Vagina (tissue), 2 donors: ENCODE data around the gene TDRD5. TPM values are rescaled to one million over a fixed set of nuclear protein-coding genes. Genes with fewer than 3 reads are reported as not detected.

ENCODE experiments used
- DNase-seq, 2 donors: peaks; one replicate each; pipeline ENCODE4 v3.0.0-alpha.2; 2017; ENCODE audit errors: extremely low spot score in 2 of 2
- H3K27ac ChIP-seq: fragments of 200-600 bp; sonication (generic); one replicate; pipeline ENCODE4 v1.5.1; 2019
- H3K27me3 ChIP-seq: fragments of 200-600 bp; sonication (generic); one replicate; pipeline ENCODE4 v1.5.1; 2019
- H3K36me3 ChIP-seq, 2 donors: fragments of 200-600 bp; sonication (generic); one replicate each; pipeline ENCODE4 v1.5.1; 2017 to 2019
- H3K4me1 ChIP-seq: fragments of 200-600 bp; sonication (generic); one replicate; pipeline ENCODE4 v1.5.1; 2019
- H3K4me3 ChIP-seq, 2 donors: fragments of 200-600 bp; sonication (generic); 1 replicate in 1 of 2; 2 replicates in 1 of 2; pipeline ENCODE4 v1.5.1; 2016 to 2019
- H3K9me3 ChIP-seq: fragments of 200-600 bp; sonication (generic); one replicate; pipeline ENCODE4 v1.5.1; 2019
- POLR2A ChIP-seq, 2 donors: fragments of 450-650 bp; IDR thresholded peaks; one replicate each; pipeline ENCODE4 v1.6.1; 2017; ENCODE audit warnings: antibody characterized with exemption in 2 of 2, mild to moderate bottlenecking in 2 of 2, moderate library complexity in 2 of 2
- POLR2AphosphoS5 ChIP-seq, 2 donors: sonication (generic); formaldehyde crosslinking; IDR thresholded peaks; one replicate each; pipeline ENCODE4 v1.9.0; 2017; ENCODE audit warnings: antibody characterized with exemption in 2 of 2, mild to moderate bottlenecking in 2 of 2, low read depth in 1 of 2; ENCODE audit not compliant: insufficient read depth in 1 of 2
- intact Hi-C: fragments of 100-400 bp; cut with DNase I; formaldehyde crosslinking; loops from one replicate; pipeline ENCODE4 v1.15.1; 2023
- total RNA-seq: library from RNA; depleted of rRNA; stranded (reverse); fragments of >200 nt; gene quantifications from one replicate; pipeline ENCODE4 v1.2.3, GENCODE V29; 2016
- TF ChIP-seq, protein P1 (sequence below), 3 experiments: fragments of 450-650 bp in 2 of 3; fragments of 200-600 bp in 1 of 3; sonication (generic) in 1 of 3; IDR thresholded peaks; one replicate each; pipeline ENCODE4 v1.5.1; 2017 to 2019; ENCODE audit warnings: antibody characterized with exemption in 3 of 3, mild to moderate bottlenecking in 2 of 3, moderate library complexity in 2 of 3

TDRD5 gene
- total RNA-seq, 1 donor from 2014 or later: not detected

DNA sequence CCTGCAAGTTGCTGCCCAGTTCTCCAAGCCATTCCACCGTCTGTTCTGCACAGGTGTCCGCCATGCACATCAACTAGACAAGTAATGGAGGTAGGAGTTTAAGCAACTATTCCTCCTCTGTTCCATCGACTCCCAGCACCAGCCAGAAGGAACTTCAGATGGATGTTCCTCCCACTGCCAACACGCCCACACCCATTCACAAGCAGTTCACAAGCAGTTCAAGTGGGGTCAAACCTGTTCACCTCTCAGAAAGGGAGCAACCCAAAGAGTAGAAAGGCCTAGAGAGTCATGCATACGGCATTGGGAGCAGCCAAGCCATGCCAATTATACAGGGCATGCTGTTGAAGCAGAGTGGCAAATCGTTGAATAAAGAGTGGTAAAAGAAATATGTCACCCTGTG is 4.3 kb upstream of the TDRD5 start:
- peaks cover 12% of the 10 kb centered on the region for H3K4me1 ChIP-seq
- TF ChIP-seq POLR2A (IDR thresholded peaks at IDR 0.05) (no peak), POLR2AphosphoS5 (IDR thresholded peaks at IDR 0.05; ENCODE audit: insufficient read depth in 1 of 2, low read depth in 1 of 2) (no peak)
- TF ChIP-seq, protein P1, sequence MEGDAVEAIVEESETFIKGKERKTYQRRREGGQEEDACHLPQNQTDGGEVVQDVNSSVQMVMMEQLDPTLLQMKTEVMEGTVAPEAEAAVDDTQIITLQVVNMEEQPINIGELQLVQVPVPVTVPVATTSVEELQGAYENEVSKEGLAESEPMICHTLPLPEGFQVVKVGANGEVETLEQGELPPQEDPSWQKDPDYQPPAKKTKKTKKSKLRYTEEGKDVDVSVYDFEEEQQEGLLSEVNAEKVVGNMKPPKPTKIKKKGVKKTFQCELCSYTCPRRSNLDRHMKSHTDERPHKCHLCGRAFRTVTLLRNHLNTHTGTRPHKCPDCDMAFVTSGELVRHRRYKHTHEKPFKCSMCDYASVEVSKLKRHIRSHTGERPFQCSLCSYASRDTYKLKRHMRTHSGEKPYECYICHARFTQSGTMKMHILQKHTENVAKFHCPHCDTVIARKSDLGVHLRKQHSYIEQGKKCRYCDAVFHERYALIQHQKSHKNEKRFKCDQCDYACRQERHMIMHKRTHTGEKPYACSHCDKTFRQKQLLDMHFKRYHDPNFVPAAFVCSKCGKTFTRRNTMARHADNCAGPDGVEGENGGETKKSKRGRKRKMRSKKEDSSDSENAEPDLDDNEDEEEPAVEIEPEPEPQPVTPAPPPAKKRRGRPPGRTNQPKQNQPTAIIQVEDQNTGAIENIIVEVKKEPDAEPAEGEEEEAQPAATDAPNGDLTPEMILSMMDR (IDR thresholded peaks at IDR 0.05): no peak
- no peak overlapping the region for H3K4me3 ChIP-seq
- H3K27ac ChIP-seq: no peak overlapping the region
- no peaks in the 10 kb centered on the region for H3K36me3 ChIP-seq
- DNase-seq: no peak
- intact Hi-C loops: no loop called here
- no peaks in the 10 kb centered on the region for H3K9me3 ChIP-seq
- H3K27me3 ChIP-seq: no peaks in the 10 kb centered on the region

DNA sequence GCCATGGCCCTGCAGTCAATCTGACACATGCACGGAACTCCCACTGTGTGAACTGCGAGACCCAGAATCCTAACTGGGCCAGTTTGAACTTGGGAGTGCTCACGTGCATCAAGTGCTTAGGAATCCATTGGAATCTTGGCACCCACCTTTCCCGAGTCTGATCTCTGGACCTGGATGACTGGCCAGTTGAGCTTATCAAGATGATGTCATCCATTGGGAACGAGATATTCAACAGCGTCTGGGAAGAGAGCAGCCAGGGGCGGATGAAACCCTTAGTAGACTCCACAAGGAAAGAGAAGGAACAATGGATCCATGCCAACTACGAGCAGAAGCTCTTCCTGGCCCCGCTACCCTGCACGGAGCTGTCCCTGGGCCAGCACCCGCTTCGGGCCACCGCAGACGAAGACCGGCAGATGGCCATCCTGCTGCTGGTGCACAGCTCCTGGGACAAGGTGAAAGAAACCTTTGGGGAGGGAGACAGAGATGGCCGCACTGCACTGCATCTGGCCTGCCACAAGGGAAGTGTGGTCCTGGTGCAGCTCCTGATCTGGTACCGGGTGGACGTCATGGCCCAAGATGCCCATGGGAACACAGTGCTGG is 3.1 kb upstream of the TDRD5 start:
- no peak overlapping the region for H3K4me3 ChIP-seq
- intact Hi-C loops: no loop called here
- H3K36me3 ChIP-seq: no peaks in the 10 kb centered on the region
- no peaks in the 10 kb centered on the region for H3K9me3 ChIP-seq
- TF ChIP-seq POLR2AphosphoS5 (IDR thresholded peaks at IDR 0.05; ENCODE audit: insufficient read depth in 1 of 2, low read depth in 1 of 2) (no peak), POLR2A (IDR thresholded peaks at IDR 0.05) (no peak)
- TF ChIP-seq, protein P1 (IDR thresholded peaks at IDR 0.05): no peak
- no peak for DNase-seq
- H3K27ac ChIP-seq: no peak overlapping the region
- no peaks in the 10 kb centered on the region for H3K27me3 ChIP-seq
- H3K4me1 ChIP-seq: peaks cover 12% of the 10 kb centered on the region

DNA sequence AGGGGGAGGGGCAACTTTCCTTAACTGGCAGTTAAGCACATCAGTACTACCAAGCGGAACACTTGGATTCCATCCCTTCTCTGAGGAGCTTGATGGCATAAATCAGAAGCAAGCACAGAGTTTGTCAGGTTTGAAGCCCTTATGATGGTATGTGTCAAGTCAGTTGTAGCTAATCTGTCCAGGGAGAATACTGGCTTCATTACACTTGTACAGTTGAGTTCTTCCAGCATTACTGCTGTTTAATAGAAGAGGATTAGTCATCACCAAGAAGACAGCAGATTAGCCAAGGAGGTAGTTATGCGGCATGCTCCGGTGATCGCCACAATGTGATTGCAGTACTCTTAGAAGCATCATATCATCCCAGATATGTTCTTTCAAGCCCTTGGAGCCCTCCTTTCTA is 2.1 kb upstream of the TDRD5 start:
- Histone ChIP-seq H3K9me3 (no peaks in the 10 kb centered on the region), H3K4me3 (no peak overlapping the region), H3K27ac (no peak overlapping the region), H3K4me1 (peaks cover 12% of the 10 kb centered on the region), H3K27me3 (no peaks in the 10 kb centered on the region), H3K36me3 (no peaks in the 10 kb centered on the region)
- no peak for DNase-seq
- TF ChIP-seq, protein P1 (IDR thresholded peaks at IDR 0.05): no peak
- no peak for TF ChIP-seq POLR2A (IDR thresholded peaks at IDR 0.05)
- no peak for TF ChIP-seq POLR2AphosphoS5 (IDR thresholded peaks at IDR 0.05; ENCODE audit: insufficient read depth in 1 of 2, low read depth in 1 of 2)
- intact Hi-C loops: no loop called here

DNA sequence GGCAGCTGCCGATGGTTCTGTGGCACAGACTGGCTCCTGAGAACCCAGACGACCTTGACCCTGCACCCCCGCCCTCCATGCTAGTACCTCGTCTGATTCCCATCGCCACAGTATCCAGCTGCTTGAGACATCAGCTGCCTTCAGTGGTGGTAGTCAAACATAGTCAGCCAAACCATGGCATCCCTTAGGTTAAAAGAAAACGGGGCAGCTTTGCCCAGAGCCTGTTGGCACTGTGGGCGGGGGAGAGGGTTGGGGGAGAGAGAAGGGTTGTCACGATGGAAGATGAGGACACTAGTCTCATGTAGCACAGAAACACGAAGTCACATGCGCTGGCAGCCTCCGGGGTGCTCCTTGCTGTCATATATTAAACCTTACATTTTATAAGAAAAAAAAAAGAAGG is 961 bp upstream of the TDRD5 start:
- H3K4me1 ChIP-seq: peaks cover 12% of the 10 kb centered on the region
- TF ChIP-seq POLR2AphosphoS5 (IDR thresholded peaks at IDR 0.05; ENCODE audit: insufficient read depth in 1 of 2, low read depth in 1 of 2) (no peak), POLR2A (IDR thresholded peaks at IDR 0.05) (no peak)
- TF ChIP-seq, protein P1 (IDR thresholded peaks at IDR 0.05): no peak
- intact Hi-C loops: no loop called here
- no peaks in the 10 kb centered on the region for H3K9me3 ChIP-seq
- DNase-seq: no peak
- no peaks in the 10 kb centered on the region for H3K27me3 ChIP-seq
- H3K27ac ChIP-seq: no peak overlapping the region
- no peak overlapping the region for H3K4me3 ChIP-seq
- H3K36me3 ChIP-seq: no peaks in the 10 kb centered on the region

DNA sequence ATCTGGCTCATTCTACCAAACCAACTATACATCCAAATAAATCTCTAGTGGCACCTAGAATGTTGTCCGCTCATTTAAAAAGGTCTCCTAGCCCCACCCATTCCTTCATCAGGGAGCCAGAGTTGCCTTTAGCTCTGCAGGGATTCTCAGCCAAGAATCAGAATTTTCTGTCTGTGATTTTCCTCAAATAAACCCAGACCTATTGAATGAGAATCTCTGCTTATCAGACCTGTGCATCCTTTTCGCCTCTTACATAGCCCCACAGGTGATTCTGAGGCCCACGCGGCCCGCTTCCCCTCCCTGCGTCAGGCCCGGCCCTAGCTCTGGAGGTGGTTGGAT is 410 bp upstream of the TDRD5 start:
- Histone ChIP-seq H3K4me1 (peaks cover 10% of the 10 kb centered on the region), H3K36me3 (no peaks in the 10 kb centered on the region), H3K4me3 (no peak overlapping the region), H3K27ac (no peak overlapping the region), H3K27me3 (no peaks in the 10 kb centered on the region), H3K9me3 (no peaks in the 10 kb centered on the region)
- intact Hi-C loops: no loop called here
- no peak for DNase-seq
- TF ChIP-seq, protein P1 (IDR thresholded peaks at IDR 0.05): no peak
- TF ChIP-seq POLR2AphosphoS5 (IDR thresholded peaks at IDR 0.05; ENCODE audit: insufficient read depth in 1 of 2, low read depth in 1 of 2) (no peak), POLR2A (IDR thresholded peaks at IDR 0.05) (no peak)
